Activated CD4-positive, alpha-beta T cell treated with anti-CD3 and anti-CD28 coated beads, Interleukin-2, amount 50 U/mL, for 16 hours (primary cell): ENCODE results near the gene ZAR1.
"Not testable (repeated sequence)": the region's sequence is repeated elsewhere in the genome, so short reads cannot be mapped to it uniquely, and the experiment has no call there.

Experiments
- DNase-seq: peaks from one replicate; pipeline ENCODE4 v3.0.0-alpha.2; 2020

Gene ZAR1, protein sequence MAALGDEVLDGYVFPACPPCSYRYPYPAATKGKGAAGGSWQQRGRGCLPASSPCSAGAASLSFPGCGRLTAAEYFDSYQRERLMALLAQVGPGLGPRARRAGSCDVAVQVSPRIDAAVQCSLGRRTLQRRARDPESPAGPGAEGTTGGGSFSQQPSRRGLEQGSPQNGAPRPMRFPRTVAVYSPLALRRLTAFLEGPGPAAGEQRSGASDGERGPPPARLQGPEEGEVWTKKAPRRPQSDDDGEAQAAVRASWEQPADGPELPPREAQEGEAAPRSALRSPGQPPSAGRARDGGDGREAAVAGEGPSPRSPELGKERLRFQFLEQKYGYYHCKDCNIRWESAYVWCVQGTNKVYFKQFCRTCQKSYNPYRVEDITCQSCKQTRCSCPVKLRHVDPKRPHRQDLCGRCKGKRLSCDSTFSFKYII

DNA sequence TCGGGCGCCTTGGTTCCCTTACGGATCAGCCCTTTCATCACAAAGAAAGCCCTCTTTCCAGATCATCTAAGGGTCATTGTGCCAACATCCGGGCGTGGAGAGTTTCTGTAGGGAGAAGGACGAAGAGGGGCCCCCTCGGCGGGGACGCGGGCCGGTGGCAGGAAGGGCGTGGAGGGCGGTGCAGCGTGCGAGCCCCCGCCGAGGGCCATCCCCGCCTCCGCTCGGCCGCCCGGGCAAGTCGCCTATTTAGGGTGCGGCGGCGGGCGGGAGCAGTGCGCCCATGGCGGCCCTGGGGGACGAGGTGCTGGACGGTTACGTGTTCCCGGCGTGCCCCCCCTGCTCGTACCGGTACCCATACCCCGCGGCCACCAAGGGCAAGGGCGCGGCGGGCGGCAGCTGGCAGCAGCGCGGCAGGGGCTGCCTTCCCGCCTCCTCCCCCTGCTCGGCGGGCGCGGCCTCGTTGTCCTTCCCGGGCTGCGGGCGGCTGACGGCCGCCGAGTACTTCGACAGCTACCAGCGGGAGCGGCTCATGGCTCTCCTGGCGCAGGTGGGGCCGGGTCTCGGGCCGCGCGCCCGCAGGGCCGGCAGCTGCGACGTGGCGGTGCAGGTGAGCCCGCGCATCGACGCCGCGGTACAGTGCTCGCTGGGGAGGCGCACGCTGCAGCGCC, at the start of gene ZAR1:
Gene ZAR1, plus strand, starts transcription at position 241 of the 668 bp plus-strand sequence. Its CDS starts 40 bp downstream, at position 281.
- DNase-seq: no peak

DNA sequence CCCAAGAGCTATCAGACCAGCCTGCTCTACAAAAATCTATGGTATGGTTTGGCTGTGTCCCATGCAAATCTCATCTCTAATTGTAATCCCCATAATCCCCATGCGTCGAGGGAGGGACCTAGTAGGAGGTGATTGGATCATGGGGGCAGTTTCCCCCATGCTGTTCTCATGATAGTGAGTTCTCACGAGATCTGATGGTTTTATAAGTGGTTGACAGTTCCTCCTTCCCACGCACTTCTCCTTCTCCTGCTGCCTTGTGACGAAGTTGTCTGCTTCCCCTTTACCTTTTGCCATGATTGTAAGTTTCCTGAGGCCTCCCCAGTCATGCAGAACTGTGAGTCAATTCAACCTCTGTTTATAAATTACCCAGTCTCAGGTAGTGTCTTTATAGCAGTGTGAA, 49.1 kb upstream of the ZAR1 start:
- DNase-seq: not testable (repeated sequence)

DNA sequence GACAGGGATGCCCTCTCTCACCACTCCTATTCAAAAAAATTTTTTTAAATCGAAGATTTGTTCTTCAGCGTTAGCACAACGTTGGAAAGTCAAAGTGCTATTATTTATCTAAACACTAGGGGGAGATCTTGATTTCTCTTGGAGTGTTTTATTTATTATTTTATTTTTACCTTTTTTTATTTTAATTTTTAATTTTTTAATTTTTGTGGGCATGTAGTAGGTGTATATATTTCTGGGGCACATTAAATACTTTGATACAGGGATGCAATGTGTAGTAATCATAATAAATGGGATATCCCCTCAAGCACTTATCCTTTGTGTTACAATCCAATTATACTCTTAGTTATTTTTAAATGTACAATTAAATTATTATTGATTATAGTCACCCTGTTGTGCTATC, 44.3 kb upstream of the ZAR1 start:
- DNase-seq: peak; percentile 8

DNA sequence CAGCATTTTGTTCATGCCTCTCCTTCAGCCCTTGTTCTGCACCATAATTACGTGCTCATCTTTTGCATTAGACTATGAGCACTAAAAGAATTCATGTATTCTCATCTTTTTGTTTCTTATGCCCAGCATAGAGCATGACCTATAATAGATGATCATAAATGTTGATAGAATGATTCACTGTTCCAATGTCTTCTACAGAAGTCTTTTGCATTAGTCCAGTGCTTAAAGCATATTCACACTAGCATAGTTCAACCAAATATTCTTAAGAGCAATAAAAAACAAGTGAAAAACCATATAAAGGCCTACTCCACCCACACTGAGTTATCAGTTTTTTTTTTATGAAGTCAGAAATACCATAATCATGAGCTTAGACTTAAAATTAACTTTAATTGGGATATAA, 43.4 kb upstream of the ZAR1 start:
- no peak for DNase-seq

DNA sequence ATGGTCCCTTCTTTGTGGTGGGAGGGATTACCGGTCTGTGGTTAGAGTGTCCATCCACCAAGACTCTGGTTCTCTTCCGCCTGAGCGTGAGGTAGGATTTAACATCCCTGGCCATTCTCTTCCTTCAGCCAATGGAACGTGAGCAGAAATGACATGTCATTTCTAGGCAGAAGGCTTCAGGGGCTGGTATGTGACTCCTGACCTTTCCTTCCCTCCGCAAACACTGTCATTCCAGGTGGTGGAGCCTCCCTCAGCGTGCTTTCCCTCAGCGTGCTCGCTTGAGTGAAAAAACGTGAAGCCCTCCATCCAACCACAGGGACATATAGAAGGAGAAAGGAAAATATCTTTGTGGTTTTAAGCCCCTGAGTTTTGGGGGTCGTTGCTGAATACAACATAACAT, 40.9 kb upstream of the ZAR1 start:
- no peak for DNase-seq

DNA sequence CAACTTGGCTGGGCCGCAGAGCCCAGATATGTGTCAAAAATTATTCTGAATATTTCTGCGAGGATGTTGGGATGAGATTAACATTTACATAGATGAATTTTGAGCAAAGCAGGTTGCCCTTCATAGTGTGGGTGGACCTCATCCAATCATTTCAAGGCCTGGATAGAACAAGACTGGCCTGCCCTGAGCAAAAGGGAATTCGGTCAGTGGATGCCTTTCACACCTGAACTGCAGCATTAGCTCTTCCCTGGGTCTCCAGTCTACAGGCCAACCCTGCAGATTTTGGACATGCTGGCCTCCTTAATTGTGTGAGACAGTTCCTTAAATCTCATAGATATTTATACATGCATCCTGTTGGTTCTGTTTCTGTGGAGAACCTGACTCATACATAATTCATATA, 39.3 kb upstream of the ZAR1 start:
- DNase-seq: no peak

DNA sequence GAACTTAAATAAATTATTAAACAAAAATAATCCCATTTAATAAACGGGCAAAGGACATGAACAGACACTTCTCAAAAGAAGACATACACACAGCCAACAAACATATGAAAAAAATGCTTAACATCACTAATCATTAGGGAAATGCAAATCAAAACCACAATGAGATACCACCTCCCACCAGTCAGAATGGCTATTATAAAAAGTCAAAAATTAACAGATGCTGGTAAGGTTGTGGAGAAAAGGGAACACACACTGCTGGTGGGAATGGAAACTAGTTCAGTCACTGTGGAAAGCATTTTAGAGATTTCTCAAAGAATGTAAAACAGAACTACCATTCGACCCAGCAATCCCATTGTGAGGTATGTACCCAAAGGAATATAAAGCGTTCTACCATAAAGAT, 38.4 kb upstream of the ZAR1 start:
- DNase-seq: not testable (repeated sequence)

DNA sequence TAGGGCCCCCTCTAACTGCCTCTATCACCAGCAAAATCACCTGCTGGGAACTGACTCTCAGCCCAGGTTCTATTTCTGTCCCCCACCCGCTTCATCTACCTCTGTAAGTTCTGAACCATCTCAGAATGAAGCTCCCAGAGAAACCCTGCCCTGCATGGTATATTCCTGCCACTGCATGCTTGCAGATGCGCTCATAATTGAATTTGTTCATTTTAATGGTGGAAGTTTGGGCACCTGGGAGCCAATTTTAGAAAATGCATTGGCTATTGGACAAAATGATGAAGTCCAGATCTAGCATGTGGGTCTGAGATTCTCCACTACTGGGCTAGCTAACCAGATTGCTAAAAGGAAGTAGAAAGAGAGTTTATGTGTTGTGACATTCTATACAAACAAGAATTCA, 35.5 kb upstream of the ZAR1 start:
- DNase-seq: no peak

DNA sequence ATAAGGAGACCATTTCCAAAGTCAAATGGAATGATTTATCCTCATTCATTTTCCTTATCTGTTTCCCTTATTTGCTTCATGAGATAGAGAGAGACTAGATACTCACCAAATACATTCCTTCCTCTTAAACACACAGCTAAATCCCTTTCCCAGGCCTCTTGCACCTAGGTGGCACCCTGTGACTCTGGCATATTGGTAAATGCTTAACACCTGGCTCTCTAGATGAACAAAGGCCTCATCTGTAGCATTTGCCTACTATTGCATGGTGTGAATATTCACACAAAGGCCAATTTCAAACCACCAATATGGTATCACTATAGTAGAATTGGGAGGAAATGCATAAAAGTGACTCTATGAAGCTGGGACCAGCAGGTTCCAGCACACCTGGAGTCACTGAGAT, 29.1 kb upstream of the ZAR1 start:
- DNase-seq: no peak

DNA sequence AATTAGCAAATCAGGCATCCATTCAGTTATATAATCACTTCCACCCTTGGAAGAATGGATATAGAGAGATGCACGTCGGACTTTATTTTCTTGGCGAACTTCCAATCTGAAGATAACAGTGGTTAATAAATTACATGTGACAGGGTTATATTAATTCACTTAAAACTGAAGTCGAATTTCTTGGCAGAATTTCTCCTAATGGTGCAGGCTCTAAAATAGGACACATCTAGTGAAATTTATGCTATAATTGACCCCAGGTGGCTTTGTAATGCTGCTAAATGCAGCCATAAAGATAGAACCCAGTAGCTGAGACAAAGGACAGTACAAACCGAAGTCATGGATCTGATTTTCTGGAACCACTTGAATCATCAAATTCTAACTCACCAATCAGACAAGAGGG, 27.7 kb upstream of the ZAR1 start:
- no peak for DNase-seq

DNA sequence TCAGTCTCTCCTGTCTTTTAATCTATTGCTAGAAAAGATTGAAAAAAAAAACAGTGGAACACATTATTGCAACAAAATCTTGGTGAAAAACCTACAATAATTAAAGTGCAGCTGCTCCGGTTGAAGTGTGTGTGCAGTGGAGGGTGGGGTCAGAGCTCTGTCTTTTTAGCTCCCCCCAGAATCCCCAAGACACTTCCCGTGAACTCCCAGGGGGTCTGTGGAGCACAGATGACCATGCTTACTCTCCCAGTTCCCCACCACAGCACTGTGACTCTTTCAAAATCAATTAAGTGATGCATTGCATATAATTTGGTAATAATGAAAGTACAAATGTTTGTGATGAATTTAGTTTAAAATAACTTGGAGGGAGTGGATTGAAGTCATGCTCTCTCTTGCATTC, 22.6 kb upstream of the ZAR1 start:
- no peak for DNase-seq

DNA sequence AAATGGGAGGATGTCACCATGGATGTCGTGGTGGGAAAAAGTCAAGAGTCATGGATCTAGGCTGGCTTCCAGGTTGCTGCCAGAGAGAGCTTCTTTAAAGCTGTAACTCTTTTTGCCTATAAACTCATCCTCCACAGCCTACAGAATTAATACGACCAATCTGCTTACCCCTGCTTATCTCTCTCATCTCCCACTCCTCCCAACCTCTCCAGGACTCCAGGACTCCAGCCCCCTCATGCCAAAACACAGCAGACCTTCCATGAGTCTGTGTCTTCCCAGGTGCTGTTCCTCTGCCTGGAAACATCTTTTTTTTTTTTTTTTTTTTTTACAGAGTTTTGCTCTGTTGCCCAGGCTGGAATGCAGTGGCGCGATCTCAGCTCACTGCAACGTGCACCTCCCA, 22.2 kb upstream of the ZAR1 start:
- no peak for DNase-seq

DNA sequence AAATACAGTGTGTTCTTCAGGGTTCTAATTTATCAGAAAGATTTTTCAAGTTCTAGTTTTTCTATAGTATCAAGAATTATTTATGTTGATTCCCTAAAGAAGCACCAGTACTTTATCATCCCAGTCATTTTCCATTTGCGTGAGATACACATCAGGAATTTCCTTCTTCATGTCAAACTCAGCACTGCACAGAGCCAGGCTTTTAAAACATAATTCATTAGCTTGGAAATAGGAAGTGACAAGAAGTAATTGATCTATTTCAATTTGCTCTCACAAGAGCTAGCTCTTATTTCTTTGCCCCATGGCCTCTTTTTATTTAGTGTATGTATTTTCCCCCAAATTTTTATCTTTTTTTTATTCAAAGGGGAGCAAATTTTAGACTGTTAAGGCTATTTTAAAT, 19.9 kb upstream of the ZAR1 start:
- DNase-seq: no peak

DNA sequence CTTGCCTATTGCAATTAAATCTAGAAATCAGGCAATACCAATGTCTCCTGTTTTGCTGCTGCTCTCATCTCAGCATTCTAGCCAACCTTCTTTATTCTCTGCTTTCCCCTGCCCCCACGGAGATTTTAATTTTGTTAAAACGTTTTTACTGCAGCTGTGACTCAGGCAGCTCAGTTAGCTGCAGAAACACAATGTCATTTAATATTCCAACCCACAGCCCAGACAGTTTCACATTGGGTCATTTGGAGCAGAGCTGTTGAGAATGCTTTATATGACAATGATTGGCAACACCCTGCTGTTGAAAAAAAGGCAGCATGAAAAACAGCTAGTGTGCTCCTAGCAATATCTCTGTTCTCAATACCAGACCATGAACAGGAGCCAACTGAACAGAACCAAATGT, 19.5 kb upstream of the ZAR1 start:
- peak; percentile 20 for DNase-seq

DNA sequence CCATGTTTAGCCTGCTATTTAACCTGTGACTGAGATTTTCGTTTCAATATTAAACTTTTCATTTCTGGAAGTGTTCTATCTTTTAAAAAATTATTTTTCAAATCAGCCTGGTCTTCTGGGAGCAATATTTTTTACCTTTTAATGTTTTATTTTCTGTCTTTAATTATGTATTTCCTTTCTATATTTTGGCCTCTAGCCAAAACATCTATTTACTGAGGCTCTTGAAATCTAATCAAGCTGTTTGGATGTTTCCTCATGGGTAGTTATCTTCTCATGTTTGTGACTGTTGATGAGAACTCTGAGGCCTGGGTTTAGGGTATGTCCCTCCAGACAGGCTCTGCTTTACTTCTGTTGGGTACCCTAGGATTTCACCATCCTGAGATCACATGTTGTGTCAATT, 17.3 kb upstream of the ZAR1 start:
- DNase-seq: no peak

DNA sequence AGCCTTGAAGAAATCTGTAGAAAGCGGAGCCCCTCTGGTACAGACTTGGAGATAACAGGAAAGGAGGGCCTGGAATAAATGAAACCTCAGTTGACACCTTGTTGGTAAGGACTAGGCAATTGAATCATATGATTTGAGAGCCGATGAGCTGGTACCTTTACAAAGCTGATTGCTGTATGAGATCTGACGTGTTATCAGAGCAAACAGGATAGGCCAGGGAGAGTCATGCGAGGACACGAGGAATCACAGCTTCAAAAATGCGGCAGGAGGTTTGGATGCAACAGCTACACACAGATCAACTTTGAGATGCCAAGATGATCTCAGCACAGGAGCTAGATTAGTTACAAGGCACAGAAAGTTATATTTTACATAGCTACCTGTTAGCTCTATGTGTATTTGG, 14.3 kb upstream of the ZAR1 start:
- DNase-seq: no peak

DNA sequence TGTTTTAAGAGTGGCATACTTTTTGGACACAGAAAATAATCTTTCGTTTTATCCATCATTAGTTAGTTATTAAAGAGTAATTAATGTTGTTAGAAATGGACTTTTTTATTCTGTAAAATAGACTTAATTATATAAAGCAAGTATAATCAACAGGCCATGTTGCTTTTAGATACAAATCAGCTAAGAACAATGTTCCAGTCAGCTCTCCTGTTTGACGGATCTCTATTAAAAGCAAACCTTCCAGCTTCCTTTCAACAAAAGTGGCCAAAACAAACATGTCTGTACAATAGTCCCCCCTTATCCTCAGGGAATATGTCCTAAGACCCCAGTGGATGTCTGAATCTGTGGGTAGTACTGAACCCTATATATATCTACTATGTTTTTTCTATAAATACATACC, 11.8 kb upstream of the ZAR1 start:
- no peak for DNase-seq

DNA sequence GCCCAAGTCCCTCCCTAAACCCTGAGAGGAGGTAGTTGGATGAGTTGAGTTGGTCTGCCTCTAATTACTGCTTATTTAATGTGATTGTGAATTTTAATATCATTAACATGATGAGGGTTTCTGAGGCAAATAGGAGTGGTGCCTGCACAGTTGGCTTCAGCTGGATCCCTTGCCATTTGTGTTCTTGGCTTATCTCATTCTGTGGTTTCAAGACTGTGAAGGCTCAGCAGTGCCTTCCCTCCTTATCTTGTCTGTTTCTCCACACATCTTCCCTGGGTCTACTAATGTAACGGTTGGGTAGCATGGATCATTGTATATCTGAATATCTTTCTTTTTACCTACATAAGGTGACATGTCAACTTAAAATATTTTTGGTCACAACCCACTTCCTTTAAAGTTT, 8.5 kb upstream of the ZAR1 start:
- DNase-seq: no peak

DNA sequence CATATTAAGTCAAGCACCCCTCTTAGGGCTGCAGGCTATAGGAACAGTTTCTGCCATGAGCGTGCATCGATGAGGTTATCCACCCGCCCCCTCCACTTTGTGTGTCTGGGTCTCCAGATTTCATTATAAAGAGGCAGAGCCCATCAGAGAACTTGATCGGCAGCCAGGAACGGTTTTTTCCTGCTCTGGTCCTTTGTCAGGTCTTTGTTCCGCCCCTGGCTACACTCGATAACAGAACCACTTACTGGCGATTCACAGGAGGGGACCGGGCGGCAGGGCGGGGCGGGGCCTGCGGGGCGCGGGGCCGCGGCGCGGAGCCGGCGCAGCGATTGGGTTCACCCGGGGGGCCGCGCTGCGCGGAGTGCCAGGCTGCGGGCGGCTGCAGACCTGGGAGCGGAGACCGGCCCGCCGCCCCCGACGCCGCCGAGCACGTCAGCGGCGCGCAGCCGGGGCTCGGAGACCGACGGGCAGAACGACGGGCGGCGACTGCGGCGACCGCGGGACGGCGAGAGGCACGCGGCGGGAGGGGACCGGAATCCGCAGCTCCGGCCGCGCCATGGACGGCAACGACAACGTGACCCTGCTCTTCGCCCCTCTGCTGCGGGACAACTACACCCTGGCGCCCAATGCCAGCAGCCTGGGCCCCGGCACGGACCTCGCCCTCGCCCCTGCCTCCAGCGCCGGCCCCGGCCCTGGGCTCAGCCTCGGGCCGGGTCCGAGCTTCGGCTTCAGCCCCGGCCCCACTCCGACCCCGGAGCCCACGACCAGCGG, 6.9 kb upstream of the ZAR1 start, which contains the start of gene SLC10A4:
Gene SLC10A4, plus strand, starts transcription at position 338 of the 771 bp plus-strand sequence. Its CDS starts 219 bp downstream, at position 557.
- DNase-seq: no peak

DNA sequence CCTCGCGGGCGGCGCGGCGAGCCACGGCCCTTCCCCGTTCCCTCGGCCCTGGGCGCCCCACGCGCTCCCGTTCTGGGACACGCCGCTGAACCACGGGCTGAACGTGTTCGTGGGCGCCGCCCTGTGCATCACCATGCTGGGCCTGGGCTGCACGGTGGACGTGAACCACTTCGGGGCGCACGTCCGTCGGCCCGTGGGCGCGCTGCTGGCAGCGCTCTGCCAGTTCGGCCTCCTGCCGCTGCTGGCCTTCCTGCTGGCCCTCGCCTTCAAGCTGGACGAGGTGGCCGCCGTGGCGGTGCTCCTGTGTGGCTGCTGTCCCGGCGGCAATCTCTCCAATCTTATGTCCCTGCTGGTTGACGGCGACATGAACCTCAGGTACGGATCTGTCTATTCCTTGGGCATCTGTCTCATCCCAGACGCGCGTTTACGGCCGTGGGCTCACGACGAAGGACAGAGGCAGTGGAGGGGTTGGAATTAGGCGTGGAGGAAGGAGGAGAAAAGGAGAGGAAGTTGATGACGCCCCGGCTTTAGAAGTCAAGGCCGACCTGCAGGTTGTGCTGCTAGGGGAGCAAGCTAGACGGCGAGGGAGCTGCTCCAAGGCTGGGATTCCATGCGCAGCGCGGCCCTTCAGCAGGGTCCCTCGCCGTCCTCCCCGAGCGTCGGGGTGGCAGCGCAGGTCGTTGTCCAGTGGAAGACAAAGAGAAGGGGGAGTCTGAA, 6.1 kb upstream of the ZAR1 start:
- no peak for DNase-seq

DNA sequence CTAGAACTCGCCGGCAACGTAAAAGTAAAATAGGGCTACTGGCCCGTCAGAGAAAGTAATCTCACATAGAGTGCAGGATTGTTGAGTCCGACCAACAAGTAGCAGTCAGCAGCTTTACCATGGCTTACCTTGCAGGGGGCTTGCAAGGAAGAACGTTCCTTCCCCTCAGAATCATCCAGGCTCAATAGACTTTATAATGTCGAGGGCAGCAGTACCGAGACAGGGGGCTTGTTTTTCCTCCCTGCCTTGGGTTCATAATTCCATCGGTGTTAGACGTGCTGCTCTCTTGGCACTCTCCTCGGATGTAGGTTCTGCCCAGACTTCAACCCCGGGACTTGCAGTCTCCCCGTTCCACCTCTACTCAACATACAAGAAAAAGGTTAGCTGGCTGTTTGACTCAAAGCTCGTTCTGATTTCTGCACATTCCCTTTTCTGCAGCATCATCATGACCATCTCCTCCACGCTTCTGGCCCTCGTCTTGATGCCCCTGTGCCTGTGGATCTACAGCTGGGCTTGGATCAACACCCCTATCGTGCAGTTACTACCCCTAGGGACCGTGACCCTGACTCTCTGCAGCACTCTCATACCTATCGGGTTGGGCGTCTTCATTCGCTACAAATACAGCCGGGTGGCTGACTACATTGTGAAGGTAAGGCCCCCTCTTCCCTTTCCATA, 5.4 kb upstream of the ZAR1 start:
- no peak for DNase-seq

DNA sequence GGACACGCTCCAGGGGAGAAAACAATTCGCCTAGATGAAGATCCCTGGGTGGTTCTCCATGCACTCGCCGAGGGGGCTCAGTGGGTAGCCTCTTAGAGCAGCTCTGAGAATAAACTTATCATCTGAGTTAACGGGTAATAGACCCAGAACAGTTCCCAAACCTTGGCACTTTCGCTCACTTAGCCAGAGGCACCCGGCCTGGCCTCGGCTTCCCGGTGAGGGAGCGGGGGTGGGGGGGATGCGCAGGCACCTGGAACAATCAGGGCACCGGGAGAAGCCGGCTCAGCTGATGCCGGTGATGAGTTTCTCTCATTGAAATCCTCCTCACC, 405 bp upstream of the ZAR1 start:
- no peak for DNase-seq
